GM10266 (cell line): ENCODE data around the gene DTYMK.

Experiments
- DNase-seq: peaks from one replicate; pipeline ENCODE4 v3.0.0; 2012; ENCODE audit errors: extremely low spot score
- TF ChIP-seq, protein P1 (sequence below): IDR thresholded peaks from 2 replicates; pipeline ENCODE4 v1.5.1; 2012; ENCODE audit warnings: mild to moderate bottlenecking, low read depth; ENCODE audit not compliant: control insufficient read depth, insufficient read depth; ENCODE audit errors: missing control alignments

DTYMK gene

DNA sequence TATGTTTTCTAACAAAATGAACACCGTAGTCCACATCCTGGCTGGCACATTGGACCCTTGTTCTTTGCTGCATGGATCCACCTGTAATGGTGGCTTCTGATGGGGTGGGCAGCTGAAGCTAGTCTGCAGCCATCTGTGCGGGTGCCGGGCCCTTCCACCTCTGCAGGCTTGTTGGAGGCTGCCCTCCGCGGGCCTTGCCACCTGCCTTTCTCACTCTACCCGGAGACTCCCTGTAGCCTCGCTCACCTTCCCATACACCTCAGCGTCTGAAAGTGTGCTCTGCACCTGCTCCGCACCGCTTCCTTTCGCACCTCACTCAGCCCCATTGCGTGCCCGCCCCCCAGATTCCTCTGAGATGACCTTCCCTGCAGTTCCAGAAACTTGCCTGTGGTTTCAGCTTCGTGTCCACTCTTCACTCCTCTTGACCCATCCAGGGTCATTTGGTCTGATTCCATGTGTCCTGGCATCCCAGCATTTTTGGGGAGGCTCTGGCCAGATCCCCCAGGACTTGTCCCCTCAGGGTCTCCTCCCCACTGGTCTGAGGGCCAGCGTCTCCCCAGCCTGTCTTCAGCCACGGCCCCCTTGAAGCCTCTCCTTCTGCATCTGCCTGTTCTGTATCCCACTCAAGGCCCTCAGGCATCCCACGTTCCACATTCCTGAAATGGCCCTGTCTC lies 31.0 kb downstream of the DTYMK start:
- DNase-seq: no peak
- TF ChIP-seq, protein P1, sequence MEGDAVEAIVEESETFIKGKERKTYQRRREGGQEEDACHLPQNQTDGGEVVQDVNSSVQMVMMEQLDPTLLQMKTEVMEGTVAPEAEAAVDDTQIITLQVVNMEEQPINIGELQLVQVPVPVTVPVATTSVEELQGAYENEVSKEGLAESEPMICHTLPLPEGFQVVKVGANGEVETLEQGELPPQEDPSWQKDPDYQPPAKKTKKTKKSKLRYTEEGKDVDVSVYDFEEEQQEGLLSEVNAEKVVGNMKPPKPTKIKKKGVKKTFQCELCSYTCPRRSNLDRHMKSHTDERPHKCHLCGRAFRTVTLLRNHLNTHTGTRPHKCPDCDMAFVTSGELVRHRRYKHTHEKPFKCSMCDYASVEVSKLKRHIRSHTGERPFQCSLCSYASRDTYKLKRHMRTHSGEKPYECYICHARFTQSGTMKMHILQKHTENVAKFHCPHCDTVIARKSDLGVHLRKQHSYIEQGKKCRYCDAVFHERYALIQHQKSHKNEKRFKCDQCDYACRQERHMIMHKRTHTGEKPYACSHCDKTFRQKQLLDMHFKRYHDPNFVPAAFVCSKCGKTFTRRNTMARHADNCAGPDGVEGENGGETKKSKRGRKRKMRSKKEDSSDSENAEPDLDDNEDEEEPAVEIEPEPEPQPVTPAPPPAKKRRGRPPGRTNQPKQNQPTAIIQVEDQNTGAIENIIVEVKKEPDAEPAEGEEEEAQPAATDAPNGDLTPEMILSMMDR: no peak

DNA sequence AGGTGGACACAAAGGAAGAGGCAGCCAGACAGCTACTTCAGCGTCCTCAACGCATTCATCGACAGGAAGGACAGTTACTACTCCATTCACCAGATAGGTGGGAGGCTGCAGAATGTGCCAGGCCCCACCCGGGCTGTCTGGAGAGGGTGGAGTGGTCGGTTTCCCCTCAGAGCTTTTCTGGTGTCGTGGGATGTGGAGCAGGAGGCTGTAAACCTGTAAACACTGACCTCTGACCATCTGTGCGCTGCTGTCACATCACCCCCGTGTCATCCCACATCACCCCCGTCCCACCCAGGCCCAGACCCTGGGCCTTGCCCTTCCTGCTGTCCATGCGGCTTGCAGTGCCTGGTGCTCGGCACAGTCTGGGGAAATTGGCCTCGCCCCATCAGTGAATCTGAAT lies 32.1 kb downstream of the DTYMK start:
- TF ChIP-seq, protein P1: no peak

DNA sequence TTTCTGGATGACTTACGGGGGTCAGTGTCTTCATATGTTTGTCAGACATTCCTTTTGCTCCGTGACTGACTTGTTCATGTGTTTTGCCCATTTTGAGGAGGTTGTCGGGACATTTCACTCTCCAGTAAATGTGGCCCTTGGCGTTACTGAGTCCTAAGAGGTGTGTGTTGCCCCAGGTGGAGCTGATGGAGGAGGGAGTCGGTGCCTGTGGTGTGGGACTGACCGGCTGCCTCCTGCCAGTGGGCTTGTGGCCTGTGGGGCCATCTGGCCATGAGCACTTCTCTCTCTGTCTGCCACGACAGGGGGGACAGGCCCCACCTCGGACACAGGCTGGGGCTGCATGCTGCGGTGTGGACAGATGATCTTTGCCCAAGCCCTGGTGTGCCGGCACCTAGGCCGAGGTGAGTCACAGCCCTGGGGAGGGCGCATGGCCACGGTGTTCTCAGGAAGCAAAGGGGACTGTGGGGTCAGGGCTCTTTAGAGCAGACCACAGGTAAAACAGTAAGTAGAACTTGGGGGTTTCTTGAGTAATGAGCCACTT lies 33.3 kb downstream of the DTYMK start:
- DNase-seq: no peak
- TF ChIP-seq, protein P1: no peak

More for the DNA sequence above, 32.1 kb downstream of the DTYMK start:
- DNase-seq: no peak

DNA sequence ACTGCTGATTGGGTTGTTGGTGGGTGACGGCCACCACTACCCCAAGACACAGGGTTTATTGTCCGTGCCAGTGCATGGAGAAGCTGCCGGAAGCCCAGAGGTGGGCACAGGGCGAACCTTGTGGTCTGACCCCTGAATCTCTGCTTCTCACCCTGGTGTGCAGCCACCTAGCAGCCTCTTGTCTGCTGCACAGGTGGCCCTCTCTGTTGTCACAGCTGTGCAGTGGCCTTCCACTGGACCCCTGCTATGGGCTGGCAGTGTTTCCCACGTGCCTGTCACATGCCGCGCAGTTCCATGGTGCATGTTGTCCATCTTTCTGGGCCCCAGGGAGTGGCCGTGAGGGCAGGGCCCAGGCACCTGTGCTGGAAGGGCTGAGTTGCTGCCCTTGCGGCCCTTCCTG lies 33.9 kb downstream of the DTYMK start:
- TF ChIP-seq, protein P1: no peak
- no peak for DNase-seq

DNA sequence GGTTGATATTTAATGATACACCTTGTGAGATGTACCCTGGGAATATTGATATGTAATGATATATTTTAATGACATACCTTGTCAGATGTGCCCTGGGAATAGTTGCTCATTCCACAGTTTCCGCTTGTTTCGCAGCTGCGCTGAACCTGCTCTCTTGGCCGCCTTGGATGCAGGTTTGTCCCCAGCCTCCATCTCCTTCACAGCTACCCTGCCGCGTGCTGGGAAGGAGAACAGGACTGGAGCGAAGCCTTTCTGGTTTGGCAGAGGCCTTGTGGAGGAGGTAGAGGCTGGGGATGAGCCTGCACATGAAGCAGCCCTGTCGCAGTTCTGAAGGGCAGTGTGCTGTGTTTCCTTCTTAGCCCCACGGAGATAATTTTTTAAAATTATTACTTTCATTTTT lies 34.5 kb downstream of the DTYMK start:
- TF ChIP-seq, protein P1: no peak

DNA sequence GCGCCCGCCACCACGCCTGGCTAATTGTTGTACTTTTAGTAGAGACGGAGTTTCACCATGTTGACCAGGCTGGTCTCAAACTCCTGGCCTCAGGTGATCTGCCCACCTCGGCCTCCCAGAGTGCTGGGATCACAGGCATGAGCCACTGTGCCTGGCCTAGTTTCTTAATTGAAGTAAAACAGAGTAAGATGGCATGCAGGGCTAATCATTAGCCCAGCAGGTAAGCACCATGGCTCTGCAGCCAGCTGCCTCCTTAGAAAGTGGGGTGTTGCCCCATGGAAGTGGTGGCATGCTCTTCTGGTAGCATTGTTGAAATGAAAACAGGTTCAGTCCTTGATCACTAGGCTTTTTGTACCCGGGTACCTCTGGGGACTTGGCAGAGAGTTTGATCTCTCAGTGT lies 36.7 kb downstream of the DTYMK start:
- no peak for DNase-seq
- TF ChIP-seq, protein P1: no peak

More for the DNA sequence above, 34.5 kb downstream of the DTYMK start:
- DNase-seq: no peak

DNA sequence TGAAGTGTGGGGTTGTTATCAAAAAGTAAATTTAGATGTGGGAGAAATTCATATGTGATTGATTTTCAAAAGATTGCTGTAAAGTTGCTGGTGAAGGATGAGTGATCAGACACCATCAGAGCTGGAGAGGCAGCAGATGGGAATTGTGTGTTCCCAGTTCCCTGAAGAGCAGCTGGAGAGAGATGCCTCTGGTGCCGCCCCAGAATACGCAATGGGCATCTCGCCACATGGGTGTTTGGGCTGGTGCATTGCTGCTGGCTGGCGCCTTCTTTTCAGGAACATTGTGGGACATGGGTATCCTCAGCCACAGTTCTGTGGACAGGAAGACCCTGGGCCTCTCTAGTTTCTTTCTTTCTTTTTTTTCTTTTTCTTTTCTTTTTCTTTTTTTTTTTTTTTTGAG lies 37.2 kb downstream of the DTYMK start:
- no peak for DNase-seq
- TF ChIP-seq, protein P1: no peak
